Measurements from ENCODE around the gene ZNF474. TPM values are rescaled to one million over a fixed set of nuclear protein-coding genes. Genes with fewer than 3 reads are reported as not detected.

Gene ZNF474
- total RNA-seq, 1 donor from 2014 or later, result not detected

GRCh38 chr5:122153774-122154173 is 24.4 kb downstream of the ZNF474 start:
- H3K36me3 ChIP-seq, result no peaks in the 10 kb centered on the region
- intact Hi-C loops (cut with DNase I), result loop anchor here (5.0 to 10.0 kb wide), 2 partner anchors 76 to 189 kb away; partner anchors contain the start of genes LOX and SRFBP1
- no peaks in the 10 kb centered on the region for H3K27me3 ChIP-seq
- no peak overlapping the region for H3K4me3 ChIP-seq
- H3K9me3 ChIP-seq, result no peaks in the 10 kb centered on the region
- no peak for DNase-seq (ENCODE audit: low spot score in 2 of 2)
- H3K4me1 ChIP-seq, result peaks cover 3 to 29% of the 10 kb centered on the region in 2 donors
- peak overlapping the region in 1 of 2 donors; percentile 28 for H3K27ac ChIP-seq
- TF ChIP-seq CTCF (IDR thresholded peaks at IDR 0.05), result no peak

DNA sequence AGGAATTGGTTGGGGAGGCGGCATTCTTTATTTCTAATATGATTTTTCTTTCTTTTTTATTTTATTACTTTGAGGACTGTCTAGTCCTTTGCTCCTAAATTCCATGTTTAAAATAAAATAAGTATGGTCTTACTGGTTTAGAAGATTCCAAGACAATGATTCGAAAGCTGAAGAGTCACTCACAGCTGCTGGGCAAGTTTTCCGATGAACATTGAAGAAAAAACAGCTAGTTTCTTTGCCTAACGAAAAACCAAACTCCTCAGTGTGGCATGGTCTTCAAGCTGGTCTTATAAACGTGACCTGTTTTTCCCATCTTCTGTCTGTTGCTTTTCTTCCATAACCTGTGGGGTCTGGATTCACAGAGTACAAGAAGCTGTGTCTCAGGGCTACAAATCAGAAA is 25.1 kb downstream of the ZNF474 start:
- H3K27ac ChIP-seq, result peak overlapping the region in 1 of 2 donors; percentile 36
- H3K4me3 ChIP-seq, result no peak overlapping the region
- no peak for DNase-seq (ENCODE audit: low spot score in 2 of 2)
- intact Hi-C loops (cut with DNase I), result loop anchor here (5.0 to 10.0 kb wide), 2 partner anchors 77 to 190 kb away; partner anchors contain the start of genes LOX and SRFBP1
- no peaks in the 10 kb centered on the region for H3K9me3 ChIP-seq
- no peaks in the 10 kb centered on the region for H3K27me3 ChIP-seq
- no peaks in the 10 kb centered on the region for H3K36me3 ChIP-seq
- H3K4me1 ChIP-seq, result peaks cover 3 to 29% of the 10 kb centered on the region in 2 donors
- no peak for TF ChIP-seq CTCF (IDR thresholded peaks at IDR 0.05)

GRCh38 chr5:122154910-122155309 is 25.6 kb downstream of the ZNF474 start:
- H3K27me3 ChIP-seq, result no peaks in the 10 kb centered on the region
- TF ChIP-seq CTCF (IDR thresholded peaks at IDR 0.05), result no peak
- no peaks in the 10 kb centered on the region for H3K36me3 ChIP-seq
- no peak overlapping the region for H3K4me3 ChIP-seq
- H3K4me1 ChIP-seq, result peaks cover 3 to 29% of the 10 kb centered on the region in 2 donors
- peak in 1 of 2 donors; percentile 79 for DNase-seq (ENCODE audit: low spot score in 2 of 2)
- H3K9me3 ChIP-seq, result no peaks in the 10 kb centered on the region
- peak overlapping the region in 1 of 2 donors; percentile 36 for H3K27ac ChIP-seq
- intact Hi-C loops (cut with DNase I), result loop anchor here (5.0 to 10.0 kb wide), 2 partner anchors 78 to 190 kb away; partner anchors contain the start of genes LOX and SRFBP1

DNA sequence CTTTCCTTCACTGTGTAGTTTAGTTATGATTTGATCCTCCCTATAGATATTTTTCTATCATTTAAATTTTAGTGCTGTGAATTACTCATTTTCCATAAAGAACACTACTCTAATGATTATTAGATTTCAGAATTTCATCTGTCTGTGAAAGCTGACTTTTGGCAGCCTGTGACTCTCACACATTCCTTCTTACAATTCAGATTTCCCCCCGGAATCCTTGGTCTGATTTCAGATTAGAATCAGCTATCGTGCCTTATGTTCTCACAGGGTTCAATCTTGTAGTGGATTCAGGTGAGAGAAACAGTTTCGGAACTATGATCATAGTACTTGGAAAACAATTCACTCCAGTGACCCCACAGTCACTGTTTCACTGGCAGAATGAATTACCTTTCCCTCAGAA is 26.2 kb downstream of the ZNF474 start:
- Histone ChIP-seq H3K27ac (no peak overlapping the region), H3K27me3 (no peaks in the 10 kb centered on the region), H3K36me3 (no peaks in the 10 kb centered on the region), H3K9me3 (no peaks in the 10 kb centered on the region), H3K4me3 (no peak overlapping the region), H3K4me1 (peaks cover 3 to 29% of the 10 kb centered on the region in 2 donors)
- intact Hi-C loops (cut with DNase I), result loop anchor here (10.0 kb wide), 1 partner anchor 191 kb away; the partner anchor contains the start of gene SRFBP1
- no peak for DNase-seq (ENCODE audit: low spot score in 2 of 2)
- TF ChIP-seq CTCF (IDR thresholded peaks at IDR 0.05), result no peak

GRCh38 chr5:122156724-122157325 is 27.5 kb downstream of the ZNF474 start:
- Histone ChIP-seq H3K36me3 (no peaks in the 10 kb centered on the region), H3K27me3 (no peaks in the 10 kb centered on the region), H3K4me1 (peaks cover 3 to 29% of the 10 kb centered on the region in 2 donors), H3K4me3 (no peak overlapping the region), H3K9me3 (no peaks in the 10 kb centered on the region), H3K27ac (no peak overlapping the region)
- TF ChIP-seq CTCF (IDR thresholded peaks at IDR 0.05), result peak in 2 of 3 experiments; percentile 17 to 52
- intact Hi-C loops (cut with DNase I), result loop anchor here (10.0 kb wide), 1 partner anchor 192 kb away; the partner anchor contains the start of gene SRFBP1
- DNase-seq (ENCODE audit: low spot score in 2 of 2), result no peak
